ENCODE data around the gene SLN.

DNA sequence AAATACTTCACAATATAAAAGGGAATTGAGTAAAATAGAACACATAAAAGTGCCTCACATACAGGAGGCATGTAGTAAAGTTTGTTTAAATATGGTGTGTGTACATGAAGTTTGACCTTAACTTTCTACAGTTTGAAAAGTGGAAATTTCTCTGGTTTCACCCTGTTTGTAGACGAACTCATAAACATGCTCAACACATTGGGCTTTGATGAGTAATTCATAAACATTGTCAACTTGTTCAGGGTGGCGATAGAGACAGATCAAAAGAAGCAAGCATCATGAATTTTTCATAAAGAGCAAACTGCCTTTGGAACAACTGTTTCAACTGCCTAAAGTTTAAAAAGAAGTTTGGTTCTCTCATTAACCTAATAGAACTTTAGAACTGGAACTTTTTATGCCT lies 9.1 kb downstream of the SLN start:
- TF ChIP-seq, protein P1, sequence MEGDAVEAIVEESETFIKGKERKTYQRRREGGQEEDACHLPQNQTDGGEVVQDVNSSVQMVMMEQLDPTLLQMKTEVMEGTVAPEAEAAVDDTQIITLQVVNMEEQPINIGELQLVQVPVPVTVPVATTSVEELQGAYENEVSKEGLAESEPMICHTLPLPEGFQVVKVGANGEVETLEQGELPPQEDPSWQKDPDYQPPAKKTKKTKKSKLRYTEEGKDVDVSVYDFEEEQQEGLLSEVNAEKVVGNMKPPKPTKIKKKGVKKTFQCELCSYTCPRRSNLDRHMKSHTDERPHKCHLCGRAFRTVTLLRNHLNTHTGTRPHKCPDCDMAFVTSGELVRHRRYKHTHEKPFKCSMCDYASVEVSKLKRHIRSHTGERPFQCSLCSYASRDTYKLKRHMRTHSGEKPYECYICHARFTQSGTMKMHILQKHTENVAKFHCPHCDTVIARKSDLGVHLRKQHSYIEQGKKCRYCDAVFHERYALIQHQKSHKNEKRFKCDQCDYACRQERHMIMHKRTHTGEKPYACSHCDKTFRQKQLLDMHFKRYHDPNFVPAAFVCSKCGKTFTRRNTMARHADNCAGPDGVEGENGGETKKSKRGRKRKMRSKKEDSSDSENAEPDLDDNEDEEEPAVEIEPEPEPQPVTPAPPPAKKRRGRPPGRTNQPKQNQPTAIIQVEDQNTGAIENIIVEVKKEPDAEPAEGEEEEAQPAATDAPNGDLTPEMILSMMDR (IDR thresholded peaks at IDR 0.05; ENCODE audit: borderline replicate concordance, extremely low read depth, low read length, poor library complexity, severe bottlenecking), result no peak
- TF ChIP-seq EZH2 (IDR thresholded peaks at IDR 0.05; ENCODE audit: borderline replicate concordance, low read depth, low read length, severe bottlenecking), result no peak
